Psoas muscle (tissue), 8 donors: ENCODE results near the gene ANO7. TPM values are rescaled to one million over a fixed set of nuclear protein-coding genes. Genes with fewer than 3 reads are reported as not detected.

Experiments
- ATAC-seq, 4 donors: fragments of 200-7000 bp; cut with Tn5 transposase; one replicate each; pipeline ENCODE4 v1.9.1; 2020; ENCODE audit warnings: moderate library complexity in 3 of 4, mild to moderate bottlenecking in 2 of 4
- DNase-seq, 2 donors: peaks; one replicate each; pipeline ENCODE4 v3.0.0-alpha.2; 2020
- H3K27ac ChIP-seq: fragments of 200-600 bp; one replicate; pipeline ENCODE4 v1.8.0; 2022
- H3K27me3 ChIP-seq, 3 donors: fragments of 200-600 bp in 1 of 3; one replicate each; pipeline versions ENCODE4 v1.6.1 to v1.8.0; 2013 to 2022; ENCODE audit warnings: low read length in 2 of 3, mild to moderate bottlenecking in 2 of 3, moderate library complexity in 1 of 3; ENCODE audit not compliant: insufficient read depth in 3 of 3
- H3K36me3 ChIP-seq, 2 donors: fragments of 200-600 bp in 1 of 2; one replicate each; pipeline versions ENCODE4 v1.6.1 to v1.8.0; 2013 to 2022; ENCODE audit warnings: low read depth in 1 of 2, mild to moderate bottlenecking in 1 of 2, moderate library complexity in 1 of 2; ENCODE audit not compliant: insufficient read depth in 1 of 2
- H3K4me1 ChIP-seq: fragments of 200-600 bp; one replicate; pipeline ENCODE4 v1.8.0; 2022
- H3K4me3 ChIP-seq: fragments of 200-600 bp; one replicate; pipeline ENCODE4 v1.8.0; 2022; ENCODE audit warnings: mild to moderate bottlenecking
- H3K9me3 ChIP-seq: fragments of 200-600 bp; one replicate; pipeline ENCODE4 v1.8.0; 2022
- CTCF ChIP-seq: fragments of 200-600 bp; IDR thresholded peaks from one replicate; pipeline ENCODE4 v1.8.0; 2022; ENCODE audit warnings: antibody characterized with exemption
- WGBS, 3 donors: extraction: QIAGEN DNeasy Blood & Tissue Kit; methylation state at CpG; one replicate each; pipeline versions ENCODE4 v1.1.6 to v1.1.7; 2013; 5-methylcytosine and 5-hydroxymethylcytosine counted together
- intact Hi-C, 2 donors: fragments of 100-400 bp; cut with DNase I; formaldehyde crosslinking; loops; one replicate each; pipeline versions ENCODE4 v1.11.0 to v1.14.2; 2022
- polyA plus RNA-seq, 3 donors: library from polyadenylated mRNA; stranded (reverse); fragments of 200-250 nt; gene quantifications; one replicate each; pipeline ENCODE4 v1.2.3, GENCODE V29; 2013
- total RNA-seq, 4 donors: library from RNA; stranded (reverse); fragmentation: NEBNext Ultra II Directional in 2 of 4; extraction: Animal tissue kit (Norgen Biotek cat#: 25700) in 2 of 4; gene quantifications; one replicate each; pipeline versions ENCODE4 v1.2.1 to v1.2.4, GENCODE V29; 2021 to 2023
- donor health status: healthy with polysubstance abuse.
- donor health status: DM: no; HTN: no; CAD: no; lungs with moderate emphysema.
- donor health status: Bipolar disorder and iron deficiency.
- donor health status: healthy.
- donor health status: DM: yes; HTN: yes; CAD: no.
- donor health status: DM: no; HTN: no; CAD: no.
- donor health status: DM: no; HTN: no; CAD: no.
- donor health status: DM: yes; HTN: yes; CAD: no.

Gene ANO7
- total and polyA plus RNA-seq, 7 donors = 0.22 to 1.8 (median 0.47) TPM

- intact Hi-C loops = loop anchor here in 1 of 2 donors (5.0 kb wide), 1 partner anchor 151 kb away; no protein-coding TSS in a partner anchor
- DNase-seq = peak in 1 of 2 donors; percentile 30
- Histone ChIP-seq H3K4me3 (no peak overlapping the region), H3K27me3 (no peaks in the 10 kb centered on the region), H3K9me3 (no peaks in the 10 kb centered on the region), H3K27ac (no peak overlapping the region), H3K4me1 (no peaks in the 10 kb centered on the region), H3K36me3 (peaks cover 12 to 100% of the 10 kb centered on the region in 2 donors)
- no peak for ATAC-seq
- no peak for TF ChIP-seq CTCF
- WGBS, 3 donors = 84 to 89% (median 86%) methylated on average over 13 of the region's 13 CpGs
Measured at GRCh38 chr2:241232736-241233575, 44.5 kb downstream of the ANO7 start.

GRCh38 chr2:241234066-241234790, 45.8 kb downstream of the ANO7 start:
- H3K27me3 ChIP-seq = no peaks in the 10 kb centered on the region
- no peaks in the 10 kb centered on the region for H3K9me3 ChIP-seq
- TF ChIP-seq CTCF = no peak
- ATAC-seq (no peak), DNase-seq (peak in 1 of 2 donors; percentile 28)
- H3K4me1 ChIP-seq = no peaks in the 10 kb centered on the region
- intact Hi-C loops = loop anchor here in 1 of 2 donors (5.0 kb wide), 1 partner anchor 152 kb away; no protein-coding TSS in a partner anchor
- no peak overlapping the region for H3K4me3 ChIP-seq
- 79 to 85% (median 84%) methylated on average over 21 of the region's 21 CpGs for WGBS, 3 donors
- H3K36me3 ChIP-seq = peaks cover 16 to 100% of the 10 kb centered on the region in 2 donors
- H3K27ac ChIP-seq = no peak overlapping the region

- no peak for ATAC-seq
- DNase-seq = peak in 1 of 2 donors; percentile 42
- Histone ChIP-seq H3K9me3 (no peaks in the 10 kb centered on the region), H3K36me3 (peaks cover 11 to 100% of the 10 kb centered on the region in 2 donors), H3K4me1 (no peaks in the 10 kb centered on the region), H3K27me3 (no peaks in the 10 kb centered on the region), H3K27ac (no peak overlapping the region), H3K4me3 (no peak overlapping the region)
- TF ChIP-seq CTCF = no peak
- intact Hi-C loops = loop anchor here in 1 of 2 donors (5.0 kb wide), 1 partner anchor 153 kb away; no protein-coding TSS in a partner anchor
- WGBS, 3 donors = 83 to 86% (median 83%) methylated on average over 26 of the region's 26 CpGs
Measured at GRCh38 chr2:241234962-241235740, 46.7 kb downstream of the ANO7 start.

GRCh38 chr2:241235859-241236593, 47.5 kb downstream of the ANO7 start:
- Histone ChIP-seq H3K9me3 (no peaks in the 10 kb centered on the region), H3K36me3 (peaks cover 10 to 100% of the 10 kb centered on the region in 2 donors), H3K4me1 (no peaks in the 10 kb centered on the region), H3K27ac (no peak overlapping the region), H3K27me3 (no peaks in the 10 kb centered on the region), H3K4me3 (no peak overlapping the region)
- intact Hi-C loops = no loop called here
- ATAC-seq (no peak), DNase-seq (peak in 1 of 2 donors; percentile 38)
- no peak for TF ChIP-seq CTCF
- 87 to 90% (median 89%) methylated on average over 28 to 30 of the region's 30 CpGs for WGBS, 3 donors
